IMR-90 (cell line): Measurements from ENCODE around the gene CELA3A. TPM values are rescaled to one million over a fixed set of nuclear protein-coding genes. Genes with fewer than 3 reads are reported as not detected.
"Not testable (repeated sequence)": the region's sequence is repeated elsewhere in the genome, so short reads cannot be mapped to it uniquely, and the experiment has no call there.

Experiments used
- ATAC-seq: fragments of 200-7000 bp; cut with Tn5 transposase; 2 replicates; pipeline ENCODE4 v1.9.1; 2020; ENCODE audit warnings: low read depth, mild to moderate bottlenecking, moderate library complexity
- BruUV-seq: library from RNA; stranded (reverse); fragments of 400-500 nt; replicated peaks from 2 replicates; lab custom pipeline; 2021; lab: Mats Ljungman, UMichigan
- CTCF ChIA-PET: fragments of 300-600 bp; formaldehyde crosslinking; extraction: SDS; loops from one replicate; lab custom pipeline; 2021; ENCODE audit warnings: antibody characterized with exemption; lab: Yijun Ruan, JAX
- POLR2A ChIA-PET: fragments of 300-600 bp; sonication (Branson Sonifier 250); formaldehyde crosslinking; loops from one replicate; lab custom pipeline; 2022; ENCODE audit warnings: antibody characterized with exemption; ENCODE audit not compliant: unreplicated experiment; lab: Charles Lee
- DNase-seq: peaks from one replicate; pipeline ENCODE4 v3.0.0; 2013
- H2AFZ ChIP-seq: replicated peaks from 2 replicates; pipeline ENCODE3; 2013; ENCODE audit warnings: low read length, mild to moderate bottlenecking; ENCODE audit not compliant: poor library complexity
- H2AK5ac ChIP-seq: 2 replicates; pipeline ENCODE4 v1.6.1; 2013; ENCODE audit warnings: low read depth, low read length, inconsistent platforms
- H2AK9ac ChIP-seq: replicated peaks from 2 replicates; pipeline ENCODE3; 2013; ENCODE audit warnings: mild to moderate bottlenecking, low read depth, low read length, moderate library complexity; ENCODE audit not compliant: poor library complexity
- H2BK120ac ChIP-seq: 2 replicates; pipeline ENCODE4 v1.6.1; 2013; ENCODE audit warnings: low read depth, low read length, inconsistent platforms
- H2BK15ac ChIP-seq: 3 replicates; pipeline ENCODE4 v1.6.1; 2013; ENCODE audit warnings: low read depth, low read length, inconsistent platforms
- H2BK20ac ChIP-seq: 2 replicates; pipeline ENCODE4 v1.6.1; 2013; ENCODE audit warnings: low read depth, mild to moderate bottlenecking, inconsistent platforms, low read length, moderate library complexity
- H2BK5ac ChIP-seq: 2 replicates; pipeline ENCODE4 v1.6.1; 2013; ENCODE audit warnings: mild to moderate bottlenecking, low read depth, low read length, inconsistent platforms; ENCODE audit not compliant: poor library complexity, severe bottlenecking
- H3K14ac ChIP-seq: replicated peaks from 2 replicates; pipeline ENCODE4 v1.6.1; 2013; ENCODE audit warnings: low read depth, low read length, inconsistent platforms
- H3K18ac ChIP-seq: 2 replicates; pipeline ENCODE4 v1.6.1; 2013; ENCODE audit warnings: low read depth, low read length, control low read depth
- H3K23ac ChIP-seq: 2 replicates; pipeline ENCODE4 v1.6.1; 2013; ENCODE audit warnings: low read depth, low read length, inconsistent platforms
- H3K27ac ChIP-seq: 2 replicates; pipeline ENCODE4 v1.5.1; 2013; ENCODE audit warnings: mild to moderate bottlenecking, control low read depth, low read length; ENCODE audit not compliant: insufficient read depth
- H3K27me3 ChIP-seq: 2 replicates; pipeline ENCODE4 v1.6.1; 2013; ENCODE audit warnings: low read length; ENCODE audit not compliant: control insufficient read depth, insufficient read depth
- H3K36me3 ChIP-seq: 2 replicates; pipeline ENCODE4 v1.6.1; 2013; ENCODE audit warnings: low read length, mixed read lengths; ENCODE audit not compliant: control insufficient read depth, insufficient read depth
- H3K4ac ChIP-seq: 2 replicates; pipeline ENCODE4 v1.6.1; 2013; ENCODE audit warnings: low read depth, low read length, inconsistent platforms
- H3K4me1 ChIP-seq: 2 replicates; pipeline ENCODE4 v1.6.1; 2013; ENCODE audit warnings: low read length, mixed read lengths; ENCODE audit not compliant: control insufficient read depth, insufficient read depth
- H3K4me2 ChIP-seq: 2 replicates; pipeline ENCODE4 v1.6.1; 2013; ENCODE audit warnings: low read depth, mild to moderate bottlenecking, control low read depth, low read length, moderate library complexity
- H3K4me3 ChIP-seq: 2 replicates; pipeline ENCODE4 v1.5.1; 2013; ENCODE audit warnings: low read depth, mild to moderate bottlenecking, control low read depth, low read length, moderate library complexity; ENCODE audit not compliant: insufficient read depth
- H3K56ac ChIP-seq: 2 replicates; pipeline ENCODE4 v1.6.1; 2013; ENCODE audit warnings: low read length, inconsistent platforms; ENCODE audit not compliant: insufficient read depth; ENCODE audit errors: extremely low read depth
- H3K79me1 ChIP-seq, 2 experiments: 2 replicates each; pipeline ENCODE4 v1.6.1; 2013; ENCODE audit warnings: low read length in 2 of 2, inconsistent platforms in 1 of 2, low read depth in 1 of 2
- H3K9ac ChIP-seq: 2 replicates; pipeline ENCODE4 v1.6.1; 2013; ENCODE audit warnings: low read depth, low read length, control low read depth
- H3K9me1 ChIP-seq: 2 replicates; pipeline ENCODE4 v1.6.1; 2013; ENCODE audit warnings: low read length, inconsistent platforms; ENCODE audit not compliant: insufficient read depth
- H3K9me3 ChIP-seq: 2 replicates; pipeline ENCODE4 v1.6.1; 2013; ENCODE audit warnings: low read length; ENCODE audit not compliant: control insufficient read depth, insufficient read depth
- H4K20me1 ChIP-seq: 2 replicates; pipeline ENCODE4 v1.6.1; 2013; ENCODE audit warnings: low read length, inconsistent platforms; ENCODE audit not compliant: insufficient read depth
- H4K5ac ChIP-seq: 2 replicates; pipeline ENCODE4 v1.6.1; 2013; ENCODE audit warnings: mild to moderate bottlenecking, low read depth, low read length, control low read depth
- H4K8ac ChIP-seq, 2 experiments: 2 replicates each; pipeline ENCODE4 v1.6.1; 2013; ENCODE audit warnings: low read depth in 2 of 2, low read length in 2 of 2, control low read depth in 1 of 2, inconsistent platforms in 1 of 2
- H4K91ac ChIP-seq: 2 replicates; pipeline ENCODE4 v1.6.1; 2013; ENCODE audit warnings: low read depth, low read length, inconsistent platforms; ENCODE audit not compliant: insufficient read depth
- WGBS, 2 experiments: methylation state at CpG; one replicate each; pipeline versions ENCODE4 v1.1.5 to v1.1.7; 2013; ENCODE audit warnings: missing lambda C conversion rate in 2 of 2; ENCODE audit not compliant: insufficient read length in 1 of 2; ENCODE audit errors: extremely low coverage in 2 of 2; 5-methylcytosine and 5-hydroxymethylcytosine counted together
- dilution Hi-C: fragments of 300-500 bp; cut with HindIII; formaldehyde crosslinking; loops from one replicate; pipeline ENCODE4 v1.14.3; 2018; ENCODE audit warnings: low sequenced_read_pairs; ENCODE audit not compliant: unreplicated experiment
- in situ Hi-C: fragments of 300-500 bp; cut with MboI; formaldehyde crosslinking; loops from 3 replicates; pipeline ENCODE4 v1.14.3; 2019; ENCODE audit warnings: low sequenced_read_pairs, inconsistent platforms, mixed read lengths
- intact Hi-C: fragments of 100-400 bp; cut with micrococcal nuclease; formaldehyde crosslinking; loops from 2 replicates; pipeline ENCODE4 v1.10.0; 2022
- polyA plus RNA-seq, 3 experiments: library from polyadenylated mRNA; depleted of rRNA; stranded (reverse); fragments of >200 nt; gene quantifications; 2 replicates each; pipeline ENCODE4 v1.2.3, GENCODE V29; 2012; ENCODE audit warnings: low replicate concordance in 1 of 3
- total RNA-seq: library from RNA; depleted of rRNA; stranded (reverse); fragments of >200 nt; gene quantifications from 2 replicates; pipeline ENCODE4 v1.2.3, GENCODE V29; 2012

The CELA3A gene
- total and polyA plus RNA-seq, 2 of the 4 experiments (the other 2 are of a cell fraction): not detected

GRCh38 chr1:21969066-21969465, 32.4 kb upstream of the CELA3A start:
- H3K79me1 ChIP-seq, DNase-seq, H3K9ac ChIP-seq, H3K23ac ChIP-seq, H3K4me1 ChIP-seq, H4K8ac ChIP-seq, dilution Hi-C loops, H2AK5ac ChIP-seq, H2BK120ac ChIP-seq, ATAC-seq, H2BK15ac ChIP-seq, H3K27ac ChIP-seq, H3K36me3 ChIP-seq, H2AK9ac ChIP-seq, H2BK5ac ChIP-seq, H3K4ac ChIP-seq, CTCF ChIA-PET, H3K9me3 ChIP-seq, H3K27me3 ChIP-seq, H3K4me3 ChIP-seq, H3K4me2 ChIP-seq, H2AFZ ChIP-seq, H3K18ac ChIP-seq, BruUV-seq, H3K56ac ChIP-seq, H2BK20ac ChIP-seq, H4K5ac ChIP-seq, H3K14ac ChIP-seq, H4K91ac ChIP-seq, POLR2A ChIA-PET, H4K20me1 ChIP-seq, H3K9me1 ChIP-seq: not testable (repeated sequence)
- 100% methylated on average over 2 of the region's 5 CpGs; no CpG with 5 or more reads in 1 of the 2 experiments for WGBS, 2 experiments
- intact Hi-C loops: loop anchor here (10.0 kb wide), 1 partner anchor 264 kb away; no protein-coding TSS in a partner anchor
- in situ Hi-C loops: loop anchor here (25.0 kb wide), 1 partner anchor 257 kb away; no protein-coding TSS in a partner anchor

- H3K27me3 ChIP-seq, H3K79me1 ChIP-seq, DNase-seq, H3K4ac ChIP-seq, H3K36me3 ChIP-seq, H3K23ac ChIP-seq, H3K4me1 ChIP-seq, ATAC-seq, H3K27ac ChIP-seq, H4K20me1 ChIP-seq, dilution Hi-C loops, H3K9ac ChIP-seq, H2AK5ac ChIP-seq, POLR2A ChIA-PET, H3K18ac ChIP-seq, H2AFZ ChIP-seq, H4K5ac ChIP-seq, H3K9me3 ChIP-seq, H4K91ac ChIP-seq, H2BK15ac ChIP-seq, H2AK9ac ChIP-seq, H3K9me1 ChIP-seq, H3K56ac ChIP-seq, H2BK5ac ChIP-seq, CTCF ChIA-PET, H2BK20ac ChIP-seq, H3K4me3 ChIP-seq, H2BK120ac ChIP-seq, intact Hi-C loops, H3K14ac ChIP-seq, BruUV-seq, H3K4me2 ChIP-seq, H4K8ac ChIP-seq: not testable (repeated sequence)
- in situ Hi-C loops: loop anchor here (25.0 kb wide), 1 partner anchor 258 kb away; no protein-coding TSS in a partner anchor
- no CpG with 5 or more reads among the region's 4 CpGs for WGBS, 2 experiments
Observed at GRCh38 chr1:21970523-21970922, 30.9 kb upstream of the CELA3A start.
